ENCODE data around the gene ELMO1. TPM values are rescaled to one million over a fixed set of nuclear protein-coding genes. Genes with fewer than 3 reads are reported as not detected.

ELMO1 gene
- total RNA-seq, 1 donor from 2014 or later: 21.2 TPM

DNA sequence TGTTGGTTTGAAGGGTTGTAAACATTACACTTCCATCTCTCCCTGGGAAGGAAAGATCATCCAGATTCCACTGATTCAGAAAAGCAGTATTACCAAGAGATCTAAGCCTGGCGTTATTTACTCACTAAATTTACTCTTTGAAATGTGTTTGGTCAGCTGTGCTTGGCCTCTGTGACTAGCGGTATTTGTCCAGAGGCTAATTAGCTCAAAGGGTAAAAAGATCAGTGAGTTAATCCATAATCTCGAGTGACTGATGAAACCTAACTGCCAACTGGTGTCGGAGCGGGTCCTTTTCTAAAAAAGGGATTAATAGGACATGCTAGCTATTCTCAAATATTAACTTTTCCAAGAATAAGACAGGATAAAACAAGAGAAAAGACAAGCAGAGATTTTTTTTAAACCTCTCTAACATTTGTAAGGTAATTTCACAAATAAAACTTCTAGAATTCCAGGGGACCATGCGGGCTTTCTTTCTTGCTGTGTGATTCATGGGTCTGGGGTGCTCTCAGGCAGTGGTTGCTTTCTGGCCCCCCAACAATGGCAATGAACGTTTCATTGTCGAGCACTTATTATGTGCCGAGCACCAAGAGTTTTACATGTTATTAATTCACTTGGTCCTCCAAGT is 477.0 kb downstream of the ELMO1 start:
- ATAC-seq: peak; percentile 80
- peak; percentile 69 for DNase-seq (ENCODE audit: low spot score)

DNA sequence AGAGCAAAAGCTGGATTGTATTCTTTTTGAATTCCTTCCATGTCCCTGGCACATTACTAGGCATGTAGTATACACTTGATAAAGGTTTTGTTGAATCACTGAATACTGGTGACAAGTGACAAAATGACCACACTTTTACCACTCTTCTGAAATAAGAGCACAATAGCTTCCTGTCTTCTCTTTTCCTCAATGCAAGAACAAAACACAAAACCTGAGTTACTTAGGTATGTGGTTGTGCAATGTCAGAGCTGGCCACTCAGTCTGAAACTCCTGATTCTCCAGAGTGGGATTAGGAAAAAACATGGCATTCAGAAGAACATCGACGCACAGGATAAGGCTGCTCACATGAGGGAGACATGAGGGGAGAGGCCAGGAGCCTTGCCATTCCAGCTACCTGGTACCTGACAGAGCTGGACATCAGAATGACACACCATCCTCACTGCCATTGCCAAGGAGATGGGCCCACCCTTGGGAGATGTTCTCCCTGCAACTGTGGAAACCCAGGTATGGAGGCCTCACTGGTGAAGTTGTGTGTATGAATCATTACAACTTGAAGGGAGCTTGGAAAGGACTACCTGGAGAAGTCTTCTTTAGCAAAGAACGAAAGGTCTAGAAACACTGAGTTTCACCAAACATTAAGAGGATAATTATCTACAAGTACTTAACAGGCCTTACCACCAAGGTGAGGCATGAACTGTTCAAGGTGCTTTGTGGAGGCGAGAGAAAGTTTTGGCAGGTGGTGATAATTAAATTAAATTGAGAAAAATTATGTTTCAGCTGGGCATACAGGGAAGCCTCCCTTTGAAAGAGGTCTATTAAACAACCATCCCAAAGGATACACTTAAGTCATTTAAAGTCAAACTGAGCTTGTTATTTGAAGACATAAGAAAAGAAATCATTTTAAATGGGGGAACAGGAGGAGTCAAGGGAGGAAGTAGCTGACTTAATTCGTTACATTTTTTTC is 477.8 kb downstream of the ELMO1 start:
- DNase-seq (ENCODE audit: low spot score) (no peak), ATAC-seq (no peak)

DNA sequence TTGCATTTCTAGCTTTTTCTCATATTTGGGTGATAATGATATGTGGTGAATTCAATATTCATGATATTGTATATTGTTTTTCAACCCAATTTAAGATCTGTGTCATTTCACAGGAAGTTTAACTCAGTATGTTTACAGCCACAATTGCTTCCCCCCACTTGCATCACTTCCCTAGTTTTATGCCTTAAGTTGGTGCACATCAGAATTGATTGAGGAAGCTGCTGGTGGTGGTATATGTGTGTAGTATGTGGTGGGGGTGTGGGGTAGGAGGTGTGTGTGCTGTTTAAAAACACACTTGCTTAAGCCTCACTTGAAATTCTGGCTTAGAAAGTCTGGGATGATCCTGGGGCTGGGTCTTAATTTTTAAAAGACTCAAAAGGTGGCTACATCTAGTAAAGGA is 479.3 kb downstream of the ELMO1 start:
- no peak for ATAC-seq
- DNase-seq (ENCODE audit: low spot score): no peak

GRCh38 chr7:36967387-36967786 is 481.3 kb downstream of the ELMO1 start:
- DNase-seq (ENCODE audit: low spot score) (peak; percentile 70), ATAC-seq (peak; percentile 80)

DNA sequence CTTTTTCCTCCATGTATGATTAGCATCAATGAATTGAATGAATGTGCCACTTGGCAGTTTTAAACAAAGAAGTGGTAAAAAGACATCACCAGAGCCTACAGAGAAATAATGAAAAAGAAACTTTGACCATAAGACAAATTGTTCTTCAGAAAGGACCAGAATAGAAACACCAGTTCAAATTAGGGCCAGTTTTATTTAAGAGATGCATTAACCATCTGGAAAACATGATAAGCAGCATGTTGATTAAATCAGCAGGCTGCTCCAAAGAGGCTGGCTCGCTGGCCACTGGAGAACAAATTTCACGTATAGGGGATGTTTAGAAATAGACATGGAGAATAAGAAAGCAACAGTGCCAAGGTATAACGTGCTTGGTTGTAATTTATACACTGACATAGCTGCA is 482.0 kb downstream of the ELMO1 start:
- ATAC-seq: no peak
- DNase-seq (ENCODE audit: low spot score): no peak

DNA sequence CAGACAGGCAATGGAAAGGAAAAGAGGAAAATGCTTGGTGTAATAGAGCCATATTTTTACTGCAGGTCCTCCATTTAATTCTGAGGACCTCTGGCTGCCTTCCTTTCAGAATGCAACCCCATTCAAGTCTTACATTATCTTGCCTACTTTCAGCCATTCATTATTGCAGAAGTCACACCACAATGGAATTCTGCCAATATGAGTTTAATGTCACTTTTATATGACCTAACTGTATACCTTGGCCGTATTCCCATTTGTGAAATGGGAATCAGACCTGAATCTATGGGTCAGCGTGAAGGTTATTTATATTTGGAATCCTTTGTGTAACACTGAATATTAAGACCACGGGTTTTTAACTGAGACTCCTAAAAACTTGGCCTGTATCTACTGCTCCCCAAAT is 482.6 kb downstream of the ELMO1 start:
- no peak for ATAC-seq
- no peak for DNase-seq (ENCODE audit: low spot score)

- DNase-seq (ENCODE audit: low spot score): no peak
- no peak for ATAC-seq
Measured at GRCh38 chr7:36965625-36966024, 483.0 kb downstream of the ELMO1 start.

DNA sequence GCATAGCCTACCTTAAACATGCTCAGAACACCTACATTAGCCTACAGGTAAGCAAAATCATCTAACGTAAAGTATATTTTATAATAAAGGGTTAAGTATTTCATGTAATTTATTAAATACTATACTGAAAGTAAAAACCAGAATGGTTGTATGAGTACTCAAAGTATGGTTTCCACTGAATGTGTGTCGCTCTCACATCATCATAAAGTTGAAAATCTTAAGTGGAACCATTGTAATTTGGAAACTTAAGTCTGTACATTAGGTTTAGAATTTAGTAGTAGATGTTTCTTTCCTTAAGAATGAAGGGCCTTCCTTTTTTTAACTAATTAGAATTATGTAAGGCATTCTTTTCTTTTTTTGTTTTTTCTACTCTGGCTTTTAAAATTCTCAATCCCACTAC is 484.4 kb downstream of the ELMO1 start:
- DNase-seq (ENCODE audit: low spot score) (no peak), ATAC-seq (no peak)

- ATAC-seq (no peak), DNase-seq (ENCODE audit: low spot score) (no peak)
Measured at GRCh38 chr7:36962367-36962766, 486.3 kb downstream of the ELMO1 start.

DNA sequence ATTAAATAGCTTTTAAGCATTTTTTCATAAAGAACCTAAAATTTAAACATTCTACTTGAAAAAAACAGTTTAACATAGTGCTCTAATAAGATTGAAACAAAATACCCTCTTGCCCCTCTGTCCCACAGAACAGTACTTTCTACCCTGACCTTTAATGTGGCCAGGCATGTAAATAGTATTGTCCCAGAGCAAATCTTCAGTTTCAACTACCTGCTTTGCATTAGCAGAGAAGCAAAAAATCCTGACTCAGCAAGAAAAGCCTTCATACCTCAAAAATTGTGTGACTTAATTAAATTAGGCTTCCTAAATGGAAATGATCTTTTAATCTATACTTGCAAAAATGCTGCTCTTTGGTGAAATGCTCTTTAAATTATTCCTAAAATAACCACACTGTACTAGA is 487.0 kb downstream of the ELMO1 start:
- ATAC-seq (peak; percentile 47), DNase-seq (ENCODE audit: low spot score) (no peak)

GRCh38 chr7:36961097-36961496 is 487.6 kb downstream of the ELMO1 start:
- no peak for ATAC-seq
- no peak for DNase-seq (ENCODE audit: low spot score)

GRCh38 chr7:36960105-36960504 is 488.6 kb downstream of the ELMO1 start:
- ATAC-seq: no peak
- no peak for DNase-seq (ENCODE audit: low spot score)

DNA sequence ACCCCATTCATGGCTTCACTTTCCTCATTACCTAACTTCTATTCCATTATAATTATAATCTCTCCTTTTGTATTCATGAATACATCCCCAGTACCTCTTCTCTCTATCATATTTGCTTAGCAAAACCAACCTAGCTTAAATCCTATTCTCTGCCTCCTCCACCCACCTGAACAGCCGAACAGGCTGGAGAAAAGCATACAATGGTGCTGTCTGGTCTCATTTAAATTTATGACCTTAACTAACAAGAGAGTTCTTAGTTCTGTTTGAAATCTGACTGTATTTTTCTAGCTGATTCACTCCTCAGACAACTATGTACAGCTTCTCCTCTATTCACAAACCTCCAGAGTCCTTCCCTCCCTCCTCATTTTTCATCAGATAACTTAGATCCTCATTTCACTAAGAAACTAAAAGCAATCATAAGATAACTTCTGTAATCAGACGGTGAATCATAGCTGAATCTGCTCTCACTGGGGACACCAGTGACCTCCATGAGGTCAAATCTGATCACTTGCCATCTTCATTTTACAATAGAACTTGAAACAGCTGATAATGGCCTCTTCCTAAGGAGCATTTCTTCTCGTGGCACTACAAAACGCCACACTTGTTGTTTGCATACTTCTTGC is 490.4 kb downstream of the ELMO1 start:
- no peak for DNase-seq (ENCODE audit: low spot score)
- no peak for ATAC-seq

DNA sequence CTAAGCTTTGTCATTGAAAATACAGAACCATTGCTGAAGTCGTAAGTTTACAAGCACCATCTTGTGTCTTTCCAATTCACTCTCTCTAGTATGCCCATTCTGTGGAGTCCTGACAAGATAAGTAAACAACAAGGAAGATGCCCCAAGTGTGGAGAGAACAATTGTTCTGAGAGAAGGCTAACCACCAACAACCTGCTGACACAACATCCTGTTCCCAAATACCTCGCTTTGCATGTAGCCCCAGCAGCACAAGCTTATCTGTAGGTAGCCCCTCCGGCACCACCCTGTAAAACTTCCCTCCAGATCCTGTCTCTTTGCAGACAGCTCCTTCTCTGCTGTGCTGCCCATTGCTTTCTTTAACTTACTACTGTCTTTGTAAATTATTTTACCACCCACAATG is 491.0 kb downstream of the ELMO1 start:
- no peak for DNase-seq (ENCODE audit: low spot score)
- no peak for ATAC-seq

GRCh38 chr7:36956814-36957213 is 491.9 kb downstream of the ELMO1 start:
- no peak for ATAC-seq

DNA sequence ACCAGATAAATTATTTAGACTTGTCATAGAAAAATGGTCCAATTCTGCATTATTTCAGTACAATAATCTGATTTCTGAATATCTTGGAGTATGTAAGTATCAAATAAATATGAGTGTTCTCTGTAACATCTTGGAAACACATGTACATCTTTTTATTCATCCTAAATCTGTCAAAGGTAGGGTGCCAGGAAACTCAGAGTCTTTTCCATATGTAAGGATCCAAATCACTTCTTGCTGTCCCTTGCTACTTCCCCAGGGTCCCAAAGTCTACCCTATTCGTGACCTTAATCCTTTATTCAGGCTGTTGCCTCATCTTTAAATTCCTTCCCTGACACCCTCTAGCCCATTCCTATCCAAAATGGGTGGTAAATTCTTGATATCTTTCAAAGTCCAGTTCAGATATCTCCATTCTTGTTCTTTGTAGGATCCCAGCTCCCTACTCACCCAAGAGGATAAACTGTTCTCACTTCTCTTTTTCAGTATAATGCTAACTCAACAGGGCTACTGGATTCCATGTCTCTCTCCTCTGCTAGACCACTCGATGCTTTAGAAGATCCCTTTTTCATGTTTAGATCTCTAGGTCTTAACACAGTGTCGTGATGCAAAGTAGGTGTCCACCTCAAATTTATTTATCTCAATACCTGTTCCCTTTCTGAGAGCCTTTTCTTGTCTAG is 493.1 kb downstream of the ELMO1 start:
- DNase-seq (ENCODE audit: low spot score) (no peak), ATAC-seq (no peak)

More at GRCh38 chr7:36956814-36957213, 491.9 kb downstream of the ELMO1 start:
- no peak for DNase-seq (ENCODE audit: low spot score)

DNA sequence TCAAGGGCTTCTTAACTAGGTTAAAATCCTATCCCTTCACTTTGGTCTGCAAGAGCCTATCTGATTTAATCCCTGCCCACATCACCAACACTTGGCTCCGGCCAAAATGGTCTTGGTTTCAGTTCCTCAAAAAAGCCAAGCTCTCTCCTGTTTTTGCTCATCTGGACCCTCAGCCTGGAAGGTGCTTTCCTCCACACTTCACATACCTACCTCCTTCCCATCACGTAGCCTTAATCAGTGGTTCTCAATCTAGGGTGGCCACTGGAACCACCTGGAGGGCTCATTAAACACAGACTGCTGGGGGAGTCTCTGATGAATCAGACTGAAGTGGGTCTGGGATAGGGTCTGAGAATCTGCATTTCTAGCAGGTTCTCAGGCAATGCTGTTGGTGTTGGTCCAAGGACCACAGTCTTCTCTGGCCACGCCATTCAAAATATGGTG is 497.4 kb downstream of the ELMO1 start:
- DNase-seq (ENCODE audit: low spot score) (no peak), ATAC-seq (no peak)

DNA sequence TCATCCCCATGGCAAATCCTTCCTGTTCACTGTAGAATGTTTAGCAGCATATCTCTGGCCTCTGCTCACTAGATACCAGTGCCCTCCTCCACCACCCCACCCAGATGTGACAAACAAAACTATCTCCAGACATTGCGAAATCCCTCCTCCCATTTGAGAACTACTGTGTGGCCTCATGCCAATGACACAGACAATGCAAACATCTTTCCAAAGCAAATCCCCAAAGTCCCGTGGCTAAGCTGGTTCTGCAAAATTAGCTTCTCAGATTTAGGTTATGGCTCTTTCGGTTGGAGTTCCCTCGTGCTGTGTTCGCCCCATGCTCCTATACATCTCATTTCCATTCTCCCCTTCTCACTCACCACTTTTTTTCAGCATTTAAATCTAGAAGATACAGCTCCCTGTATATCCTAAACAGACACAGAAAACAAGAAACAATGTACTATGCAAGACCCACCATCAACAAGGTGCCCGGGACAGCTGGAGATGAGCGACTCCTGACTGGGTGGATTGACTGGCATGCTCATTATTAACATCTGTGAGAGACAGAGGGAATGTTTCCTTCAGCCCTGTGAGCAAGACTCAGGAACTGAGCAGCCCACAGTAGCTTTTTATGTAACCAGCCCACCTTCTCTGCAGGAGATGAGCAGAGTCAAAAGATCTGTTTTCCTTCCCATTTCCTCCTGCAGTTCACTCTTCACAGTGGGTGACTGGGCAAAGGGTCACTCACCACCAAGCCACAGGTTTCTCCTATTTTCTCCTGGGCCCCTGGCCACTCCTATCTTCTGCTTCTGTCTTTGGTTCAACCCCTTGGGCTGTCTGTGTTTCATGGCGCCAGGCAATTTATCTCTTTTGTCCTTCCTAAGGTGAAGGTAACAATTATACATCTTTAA is 498.7 kb downstream of the ELMO1 start:
- peak; percentile 72 for DNase-seq (ENCODE audit: low spot score)
- ATAC-seq: peak; percentile 81

- ATAC-seq: no peak
Measured at GRCh38 chr7:36946401-36946739, 502.3 kb downstream of the ELMO1 start.

More at GRCh38 chr7:36946401-36946739, 502.3 kb downstream of the ELMO1 start:
- DNase-seq (ENCODE audit: low spot score): no peak

Measured in left lobe of liver (tissue), 2 donors.